ENCODE measurements around the gene IGF1R. TPM values are rescaled to one million over a fixed set of nuclear protein-coding genes. Genes with fewer than 3 reads are reported as not detected.
"Not testable (repeated sequence)": the region's sequence is repeated elsewhere in the genome, so short reads cannot be mapped to it uniquely, and the experiment has no call there.

Gene IGF1R
- total RNA-seq, 1 donor from 2014 or later = 97.7 TPM

- intact Hi-C loops (cut with DNase I) = no loop called here
- Histone ChIP-seq H3K27ac (no peak overlapping the region), H3K9me3 (no peaks in the 10 kb centered on the region), H3K36me3 (peaks cover 0 to 57% of the 10 kb centered on the region in 2 donors), H3K4me1 (peaks cover 21% of the 10 kb centered on the region), H3K4me3 (no peak overlapping the region), H3K27me3 (no peaks in the 10 kb centered on the region)
- DNase-seq (ENCODE audit: extremely low spot score in 2 of 2) = no peak
- TF ChIP-seq CTCF (IDR thresholded peaks at IDR 0.05) (no peak), POLR2AphosphoS5 (IDR thresholded peaks at IDR 0.05; ENCODE audit: insufficient read depth in 1 of 2, low read depth in 1 of 2) (no peak)
Observed at GRCh38 chr15:98958918-98959639, 310.7 kb downstream of the IGF1R start.

- H3K36me3 ChIP-seq = peaks cover 0 to 57% of the 10 kb centered on the region in 2 donors
- intact Hi-C loops (cut with DNase I) = no loop called here
Observed at GRCh38 chr15:98959640-98960007, 311.3 kb downstream of the IGF1R start.

GRCh38 chr15:98960555-98961050 is 312.3 kb downstream of the IGF1R start:
- Histone ChIP-seq H3K9me3 (no peaks in the 10 kb centered on the region), H3K4me3 (no peak overlapping the region), H3K36me3 (peaks cover 0 to 57% of the 10 kb centered on the region in 2 donors), H3K4me1 (peaks cover 6% of the 10 kb centered on the region), H3K27me3 (no peaks in the 10 kb centered on the region), H3K27ac (no peak overlapping the region)
- no peak for DNase-seq (ENCODE audit: extremely low spot score in 2 of 2)
- no peak for TF ChIP-seq CTCF (IDR thresholded peaks at IDR 0.05)
- no peak for TF ChIP-seq POLR2A (IDR thresholded peaks at IDR 0.05)
- TF ChIP-seq POLR2AphosphoS5 (IDR thresholded peaks at IDR 0.05; ENCODE audit: insufficient read depth in 1 of 2, low read depth in 1 of 2) = peak in 1 of 2 donors; percentile 27
- intact Hi-C loops (cut with DNase I) = no loop called here

More at GRCh38 chr15:98959640-98960007, 311.3 kb downstream of the IGF1R start:
- H3K9me3 ChIP-seq = no peaks in the 10 kb centered on the region
- no peak for DNase-seq (ENCODE audit: extremely low spot score in 2 of 2)
- no peak overlapping the region for H3K4me3 ChIP-seq
- H3K4me1 ChIP-seq = peaks cover 16% of the 10 kb centered on the region
- H3K27me3 ChIP-seq = no peaks in the 10 kb centered on the region
- no peak overlapping the region for H3K27ac ChIP-seq
- no peak for TF ChIP-seq POLR2A (IDR thresholded peaks at IDR 0.05)
- no peak for TF ChIP-seq CTCF (IDR thresholded peaks at IDR 0.05)
- no peak for TF ChIP-seq POLR2AphosphoS5 (IDR thresholded peaks at IDR 0.05; ENCODE audit: insufficient read depth in 1 of 2, low read depth in 1 of 2)

GRCh38 chr15:98963444-98963843 is 315.1 kb downstream of the IGF1R start:
- intact Hi-C loops (cut with DNase I) = no loop called here
- H3K27ac ChIP-seq = no peak overlapping the region
- no peaks in the 10 kb centered on the region for H3K9me3 ChIP-seq
- DNase-seq (ENCODE audit: extremely low spot score in 2 of 2) = no peak
- peaks cover 0 to 42% of the 10 kb centered on the region in 2 donors for H3K36me3 ChIP-seq
- TF ChIP-seq POLR2AphosphoS5 (IDR thresholded peaks at IDR 0.05; ENCODE audit: insufficient read depth in 1 of 2, low read depth in 1 of 2) (no peak), POLR2A (IDR thresholded peaks at IDR 0.05) (no peak), CTCF (IDR thresholded peaks at IDR 0.05) (no peak)
- no peaks in the 10 kb centered on the region for H3K27me3 ChIP-seq
- no peak overlapping the region for H3K4me3 ChIP-seq
- H3K4me1 ChIP-seq = peaks cover 15% of the 10 kb centered on the region

GRCh38 chr15:98964466-98965133 is 316.3 kb downstream of the IGF1R start:
- TF ChIP-seq POLR2AphosphoS5 (IDR thresholded peaks at IDR 0.05; ENCODE audit: insufficient read depth in 1 of 2, low read depth in 1 of 2) = peak in 1 of 2 donors; percentile 14
- TF ChIP-seq CTCF (IDR thresholded peaks at IDR 0.05) = no peak
- no peak for DNase-seq (ENCODE audit: extremely low spot score in 2 of 2)

GRCh38 chr15:98965134-98965491 is 316.8 kb downstream of the IGF1R start:
- Histone ChIP-seq H3K36me3 (peaks cover 0 to 30% of the 10 kb centered on the region in 2 donors), H3K27ac (peak overlapping the region; percentile 21), H3K4me1 (peaks cover 15% of the 10 kb centered on the region)
- intact Hi-C loops (cut with DNase I); H3K27me3 ChIP-seq; H3K9me3 ChIP-seq; DNase-seq (ENCODE audit: extremely low spot score in 2 of 2); H3K4me3 ChIP-seq: not testable (repeated sequence)

More at GRCh38 chr15:98964466-98965133, 316.3 kb downstream of the IGF1R start:
- intact Hi-C loops (cut with DNase I) = no loop called here
- H3K27me3 ChIP-seq = no peaks in the 10 kb centered on the region
- no peaks in the 10 kb centered on the region for H3K9me3 ChIP-seq
- H3K4me3 ChIP-seq = no peak overlapping the region
- peak overlapping the region; percentile 21 for H3K27ac ChIP-seq
- H3K4me1 ChIP-seq = peaks cover 15% of the 10 kb centered on the region
- H3K36me3 ChIP-seq = peaks cover 0 to 33% of the 10 kb centered on the region in 2 donors
